Activated CD4-positive, alpha-beta T cell treated with anti-CD3 and anti-CD28 coated beads for 1 hour (primary cell): Measurements from ENCODE around the gene PRX.

Experiments
- DNase-seq: peaks from one replicate; pipeline ENCODE4 v3.0.0-alpha.2; 2020

The PRX gene

GRCh38 chr19:40363069-40363468 lies 50.1 kb downstream of the PRX start:
- no peak for DNase-seq

DNA sequence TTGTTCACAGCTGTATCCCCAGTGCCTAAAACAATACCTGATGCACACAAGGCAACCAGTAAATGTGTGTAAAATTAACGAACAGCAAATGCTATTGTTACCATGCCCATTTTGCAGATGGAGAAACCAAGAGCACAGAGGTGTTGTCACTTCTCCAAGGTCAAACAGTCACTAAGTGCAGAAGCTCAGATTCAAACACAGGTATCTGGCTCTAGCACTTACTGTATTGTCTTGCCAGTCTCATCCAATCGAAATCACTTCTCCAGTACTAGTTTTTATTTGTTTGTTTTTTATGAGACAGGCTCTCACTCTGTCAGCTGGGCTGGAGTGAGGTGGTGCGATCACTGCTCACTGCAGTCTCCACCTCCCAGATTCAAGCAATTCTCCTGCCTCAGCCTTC lies 51.0 kb downstream of the PRX start:
- no peak for DNase-seq

DNA sequence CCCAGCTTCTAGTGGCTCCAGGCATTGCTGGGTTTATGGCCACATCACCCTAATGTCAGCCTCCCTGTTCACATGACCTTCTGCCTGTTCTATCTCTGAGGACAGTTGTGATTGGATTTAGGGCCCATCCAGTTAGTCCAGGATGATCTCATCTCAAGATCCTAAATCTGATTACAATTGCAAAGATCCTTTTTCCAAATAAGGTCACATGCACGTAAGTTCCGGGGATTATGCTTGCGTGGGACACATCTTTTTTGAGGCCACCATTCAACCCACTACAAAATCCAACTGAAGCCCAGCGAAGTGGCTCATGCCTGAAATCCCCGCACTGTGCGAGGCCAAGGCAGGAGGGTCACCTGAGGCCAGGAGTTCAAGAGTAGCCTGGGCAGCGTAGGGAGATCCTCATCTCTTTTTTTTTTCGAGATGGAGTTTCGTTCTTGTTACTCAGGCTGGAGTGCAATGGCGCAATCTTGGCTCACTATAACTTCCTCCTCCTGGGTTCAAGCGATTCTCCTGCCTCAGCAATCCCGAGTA lies 52.4 kb downstream of the PRX start:
- DNase-seq: no peak

DNA sequence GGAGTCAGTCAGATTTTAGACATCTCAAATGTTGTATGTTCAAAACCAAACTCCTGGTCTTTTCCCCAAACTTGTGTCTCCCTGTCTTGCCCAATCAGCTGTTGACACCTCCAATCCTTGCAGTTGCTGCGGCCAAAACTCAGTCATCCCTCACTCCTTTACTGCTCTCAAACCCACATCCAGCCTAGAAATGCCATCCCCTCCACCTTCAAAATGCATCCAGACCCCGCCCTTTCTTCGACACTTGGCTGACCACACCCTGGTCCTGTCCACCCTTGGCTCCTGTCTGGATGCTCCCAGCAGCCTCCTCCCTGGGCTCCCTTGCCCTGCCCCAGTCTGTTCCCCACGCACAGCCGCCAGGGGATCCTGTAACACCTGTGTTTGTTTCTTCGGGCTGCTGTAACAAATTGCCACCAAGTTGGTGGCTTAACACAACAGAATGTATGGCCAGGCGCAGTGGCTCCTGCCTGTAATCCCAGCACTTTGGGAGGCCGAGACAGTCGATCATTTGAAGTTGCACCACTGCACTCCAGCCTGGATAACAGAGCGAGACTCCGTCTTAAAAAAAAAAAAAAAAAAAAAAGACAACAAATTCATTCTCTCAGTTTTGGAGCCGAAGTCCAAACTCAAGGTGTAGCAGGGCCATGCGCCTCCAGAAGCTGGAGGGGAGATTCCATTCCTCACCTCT lies 53.0 kb downstream of the PRX start:
- DNase-seq: no peak

GRCh38 chr19:40358773-40359172 lies 54.4 kb downstream of the PRX start:
- no peak for DNase-seq

- DNase-seq: no peak
These were observed 55.5 kb downstream of the PRX start for GRCh38 chr19:40357640-40358039.

DNA sequence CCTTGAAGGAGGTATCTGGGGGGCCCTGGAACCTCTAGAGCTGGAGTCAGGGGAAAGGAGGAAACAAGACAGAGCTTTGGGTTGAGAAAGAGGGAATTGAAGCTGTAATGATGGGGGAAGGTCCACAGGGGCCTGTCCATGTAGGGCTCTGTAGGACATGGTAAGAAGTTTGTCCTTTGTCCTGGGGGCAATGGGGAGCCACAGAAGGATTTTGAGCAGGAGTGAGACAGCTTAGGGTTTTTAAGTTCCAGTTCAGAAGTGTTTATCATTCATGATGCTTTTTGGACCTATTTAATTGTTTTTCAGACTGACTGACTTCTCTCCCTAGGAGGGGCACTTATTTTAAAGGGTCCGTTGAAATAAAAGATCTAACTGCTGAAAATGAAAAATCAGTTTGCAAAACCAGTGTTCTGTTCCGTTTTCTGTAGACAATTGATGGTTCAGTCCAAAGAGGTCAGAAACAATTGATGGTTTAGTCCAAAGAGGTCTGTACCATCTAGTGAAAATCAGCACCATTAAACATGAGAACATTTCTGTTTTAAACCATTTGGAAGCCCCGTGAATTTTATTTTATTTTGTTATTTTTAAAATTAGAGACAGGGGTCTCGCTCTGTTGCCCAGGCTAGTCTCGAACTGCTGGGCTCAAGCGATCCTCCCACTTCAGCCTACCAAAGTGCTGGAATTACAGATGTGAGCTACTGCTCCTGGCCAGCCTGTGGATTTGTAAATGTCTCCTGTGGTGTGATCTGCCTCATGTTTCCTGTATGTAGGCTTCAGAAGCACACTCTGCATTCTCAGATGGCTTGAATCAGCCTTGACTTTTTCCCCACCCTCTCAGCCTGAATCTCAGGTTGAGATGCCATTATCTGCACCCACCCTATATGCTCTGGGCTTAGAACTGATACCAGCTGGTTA lies 56.2 kb downstream of the PRX start:
- no peak for DNase-seq

DNA sequence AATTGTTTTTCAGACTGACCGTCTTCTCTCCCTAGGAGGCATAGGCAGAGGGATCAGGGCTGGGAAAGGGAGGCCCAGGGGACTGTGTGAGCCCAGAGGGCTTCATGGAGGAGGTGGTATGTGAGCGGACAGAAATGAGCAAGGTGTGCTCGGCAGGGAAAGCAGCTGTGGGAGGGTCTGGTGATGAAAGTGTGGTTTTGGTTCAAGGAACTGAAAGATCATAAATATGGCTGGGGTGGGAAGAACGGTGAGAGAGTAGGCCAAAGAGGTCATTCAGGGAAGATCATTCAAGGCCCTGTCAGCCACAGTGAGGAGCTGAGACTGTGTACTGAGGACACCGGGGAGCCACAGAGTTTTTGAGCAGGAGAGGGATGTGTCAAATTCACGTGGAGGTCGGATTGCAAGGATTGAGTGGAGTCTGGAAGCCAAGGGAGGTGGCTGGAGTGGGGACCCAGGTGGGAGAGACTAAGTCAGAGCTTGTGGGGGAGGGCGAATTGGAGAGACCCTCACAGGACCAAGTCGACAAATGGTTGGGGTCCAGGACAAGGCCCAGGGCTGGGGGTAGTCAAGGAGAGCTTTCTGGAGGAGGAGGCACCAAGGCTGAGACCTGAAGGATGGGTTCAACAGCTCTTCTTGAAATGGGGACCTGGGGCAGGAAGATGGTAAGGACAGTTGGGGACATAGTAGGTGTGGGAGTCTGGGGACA lies 57.0 kb downstream of the PRX start:
- no peak for DNase-seq

GRCh38 chr19:40348961-40349507 lies 64.1 kb downstream of the PRX start:
- no peak for DNase-seq

DNA sequence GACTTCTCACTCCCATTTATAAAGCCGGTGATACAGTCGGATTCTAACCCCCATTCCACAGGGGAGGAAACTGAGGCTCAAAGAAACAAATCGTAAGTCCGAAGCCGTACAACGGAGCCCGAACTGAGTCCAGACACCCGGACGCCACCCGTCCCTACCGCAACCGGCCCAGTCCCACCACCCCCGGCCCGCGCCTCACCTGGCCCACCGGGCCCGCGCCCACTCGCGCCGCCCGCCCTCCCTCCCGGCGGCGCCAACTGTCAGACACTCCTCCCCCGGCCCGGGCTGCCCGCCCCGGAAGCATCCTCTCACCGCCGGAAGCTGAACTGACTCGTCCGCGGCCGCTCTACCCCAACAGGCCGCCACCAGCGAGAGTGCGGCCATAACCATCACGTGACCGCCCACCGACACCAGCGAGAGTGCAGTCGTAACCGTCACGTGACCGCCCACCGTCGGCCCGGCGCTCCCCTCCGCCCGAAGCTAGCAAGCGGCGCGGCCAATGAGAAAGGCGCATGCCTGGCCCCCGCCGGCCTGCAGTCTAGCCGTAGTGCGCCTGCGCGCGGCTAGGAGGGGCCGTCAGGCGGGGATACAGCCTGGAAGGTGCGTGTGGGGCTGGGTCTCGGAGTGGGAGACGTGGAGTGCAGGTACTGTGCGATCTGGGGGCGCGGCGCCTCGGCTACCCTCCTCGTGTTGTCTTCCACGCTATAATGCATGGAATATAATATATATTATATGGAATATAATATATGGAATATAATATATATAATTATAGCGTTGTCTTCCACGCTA lies 64.9 kb downstream of the PRX start, which contains the start of the genes C19orf47 and PLD3:
C19orf47 (minus strand) TSS at position 273 of the 789 bp plus-strand sequence. CDS start 6,540 bp downstream, outside the sequence.
PLD3 (plus strand) TSS at position 571 of the 789 bp plus-strand sequence. CDS start 17,789 bp downstream, outside the sequence.
- DNase-seq: peak; percentile 99

DNA sequence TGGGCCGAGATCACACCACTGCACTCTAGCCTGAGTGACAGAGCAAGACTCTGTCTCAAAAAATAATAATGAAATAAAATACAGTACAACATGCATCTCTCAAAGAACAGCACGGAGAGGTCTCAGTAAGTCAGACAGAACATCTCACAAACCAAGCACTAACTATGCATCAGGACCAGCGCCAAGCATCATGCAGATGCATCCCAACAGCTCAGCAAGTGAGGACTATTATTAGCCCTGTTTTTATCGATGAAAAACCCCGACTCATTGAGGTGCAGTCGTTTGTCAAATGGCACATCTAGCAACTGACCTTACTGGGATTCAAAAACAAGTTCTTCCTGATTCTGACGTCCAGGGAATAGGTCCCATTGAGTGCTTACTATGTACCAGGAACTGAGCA lies 68.8 kb downstream of the PRX start:
- no peak for DNase-seq
